Glutamatergic neuron (in vitro differentiated cells): ENCODE measurements around the gene ATP12A. TPM values are rescaled to one million over a fixed set of nuclear protein-coding genes. Genes with fewer than 3 reads are reported as not detected.

ENCODE experiments used
- DNase-seq: peaks from one replicate; pipeline ENCODE4 v3.0.0; 2022
- H3K27ac Mint-ChIP-seq: one replicate; pipeline ENCODE4 v1.8.0; 2020; ENCODE audit warnings: mild to moderate bottlenecking, mixed read lengths, inconsistent platforms; ENCODE audit not compliant: unreplicated experiment
- H3K27me3 Mint-ChIP-seq: one replicate; pipeline ENCODE4 v1.8.0; 2020; ENCODE audit warnings: mild to moderate bottlenecking, moderate library complexity, mixed read lengths, inconsistent platforms; ENCODE audit not compliant: unreplicated experiment
- H3K36me3 Mint-ChIP-seq: one replicate; pipeline ENCODE4 v1.8.0; 2020; ENCODE audit warnings: mild to moderate bottlenecking, mixed read lengths, inconsistent platforms; ENCODE audit not compliant: unreplicated experiment
- H3K4me1 Mint-ChIP-seq: one replicate; pipeline ENCODE4 v1.8.0; 2020; ENCODE audit warnings: mild to moderate bottlenecking, low read depth, mixed read lengths, inconsistent platforms; ENCODE audit not compliant: unreplicated experiment
- H3K4me3 Mint-ChIP-seq: one replicate; pipeline ENCODE4 v1.8.0; 2020; ENCODE audit warnings: mild to moderate bottlenecking, mixed read lengths, inconsistent platforms; ENCODE audit not compliant: unreplicated experiment
- H3K9me3 Mint-ChIP-seq: one replicate; pipeline ENCODE4 v1.8.0; 2020; ENCODE audit warnings: mild to moderate bottlenecking, moderate library complexity, mixed read lengths, inconsistent platforms; ENCODE audit not compliant: unreplicated experiment
- CTCF ChIP-seq: fragments of 200-600 bp; sonication (generic); IDR thresholded peaks from one replicate; pipeline ENCODE4 v1.5.0; 2021; ENCODE audit not compliant: partially characterized antibody, unreplicated experiment
- total RNA-seq: library from RNA; stranded (reverse); fragmentation: NEBNext Ultra II Directional; extraction: Animal tissue kit (Norgen Biotek cat#: 25700); gene quantifications from one replicate; pipeline ENCODE4 v1.2.1, GENCODE V29; 2021; ENCODE audit not compliant: unreplicated experiment

Gene ATP12A
- total RNA-seq, 1 donor from 2014 or later, result not detected

GRCh38 chr13:24652359-24652758 lies 27.8 kb upstream of the ATP12A start:
- no peak for TF ChIP-seq CTCF
- Mint-ChIP-seq H3K4me3 (no peak overlapping the region), H3K9me3 (peaks cover 1% of the 10 kb centered on the region), H3K36me3 (no peaks in the 10 kb centered on the region), H3K4me1 (no peaks in the 10 kb centered on the region), H3K27me3 (peaks cover 2% of the 10 kb centered on the region), H3K27ac (no peak overlapping the region)
- DNase-seq, result no peak

GRCh38 chr13:24654741-24655140 lies 25.5 kb upstream of the ATP12A start:
- no peak for DNase-seq
- no peaks in the 10 kb centered on the region for H3K4me1 Mint-ChIP-seq
- TF ChIP-seq CTCF, result no peak
- no peak overlapping the region for H3K4me3 Mint-ChIP-seq
- H3K27ac Mint-ChIP-seq, result no peak overlapping the region
- H3K36me3 Mint-ChIP-seq, result no peaks in the 10 kb centered on the region
- peaks cover 2% of the 10 kb centered on the region for H3K27me3 Mint-ChIP-seq
- peaks cover 1% of the 10 kb centered on the region for H3K9me3 Mint-ChIP-seq

- no peak for TF ChIP-seq CTCF
- no peak overlapping the region for H3K4me3 Mint-ChIP-seq
- no peaks in the 10 kb centered on the region for H3K4me1 Mint-ChIP-seq
- no peaks in the 10 kb centered on the region for H3K9me3 Mint-ChIP-seq
- no peaks in the 10 kb centered on the region for H3K36me3 Mint-ChIP-seq
- H3K27ac Mint-ChIP-seq, result no peak overlapping the region
- DNase-seq, result no peak
- H3K27me3 Mint-ChIP-seq, result peaks cover 2% of the 10 kb centered on the region
Measured at GRCh38 chr13:24659239-24659638, 21.0 kb upstream of the ATP12A start.

- Mint-ChIP-seq H3K4me3 (no peak overlapping the region), H3K27ac (no peak overlapping the region), H3K4me1 (no peaks in the 10 kb centered on the region), H3K27me3 (peaks cover 4% of the 10 kb centered on the region), H3K9me3 (no peaks in the 10 kb centered on the region), H3K36me3 (no peaks in the 10 kb centered on the region)
- TF ChIP-seq CTCF, result no peak
- DNase-seq, result no peak
Measured at GRCh38 chr13:24660023-24660741, 20.0 kb upstream of the ATP12A start.

- no peak for TF ChIP-seq CTCF
- H3K9me3 Mint-ChIP-seq, result no peaks in the 10 kb centered on the region
- no peak overlapping the region for H3K4me3 Mint-ChIP-seq
- no peak for DNase-seq
- no peaks in the 10 kb centered on the region for H3K36me3 Mint-ChIP-seq
- no peaks in the 10 kb centered on the region for H3K4me1 Mint-ChIP-seq
- H3K27ac Mint-ChIP-seq, result no peak overlapping the region
- H3K27me3 Mint-ChIP-seq, result peaks cover 4% of the 10 kb centered on the region
Measured at GRCh38 chr13:24661713-24662112, 18.5 kb upstream of the ATP12A start.
